Measurements from ENCODE around the gene DCTN5. TPM values are rescaled to one million over a fixed set of nuclear protein-coding genes. Genes with fewer than 3 reads are reported as not detected.
"Not testable (repeated sequence)": the region's sequence is repeated elsewhere in the genome, so short reads cannot be mapped to it uniquely, and the experiment has no call there.

DCTN5 gene
- total RNA-seq, 1 experiment from 2014 or later: 46.1 TPM

- DNase-seq (ENCODE audit: low read depth): no peak
These were observed 53.0 kb downstream of the DCTN5 start for GRCh38 chr16:23694265-23694643.

GRCh38 chr16:23694644-23695373 is 53.5 kb downstream of the DCTN5 start:
- DNase-seq (ENCODE audit: low read depth): peak; percentile 20

GRCh38 chr16:23695756-23696155 is 54.5 kb downstream of the DCTN5 start:
- DNase-seq (ENCODE audit: low read depth): no peak

GRCh38 chr16:23699100-23699499 is 57.8 kb downstream of the DCTN5 start:
- no peak for DNase-seq (ENCODE audit: low read depth)

GRCh38 chr16:23700093-23700492 is 58.8 kb downstream of the DCTN5 start:
- no peak for DNase-seq (ENCODE audit: low read depth)

GRCh38 chr16:23700509-23700908 is 59.2 kb downstream of the DCTN5 start:
- DNase-seq (ENCODE audit: low read depth): no peak

GRCh38 chr16:23701045-23701444 is 59.8 kb downstream of the DCTN5 start:
- no peak for DNase-seq (ENCODE audit: low read depth)

GRCh38 chr16:23702951-23703350 is 61.7 kb downstream of the DCTN5 start:
- DNase-seq (ENCODE audit: low read depth): no peak

- no peak for DNase-seq (ENCODE audit: low read depth)
These were observed 63.7 kb downstream of the DCTN5 start for GRCh38 chr16:23704772-23705516.

GRCh38 chr16:23705517-23705902 is 64.2 kb downstream of the DCTN5 start:
- no peak for DNase-seq (ENCODE audit: low read depth)

GRCh38 chr16:23706439-23706838 is 65.2 kb downstream of the DCTN5 start:
- no peak for DNase-seq (ENCODE audit: low read depth)

GRCh38 chr16:23709536-23709935 is 68.3 kb downstream of the DCTN5 start:
- no peak for DNase-seq (ENCODE audit: low read depth)

- DNase-seq (ENCODE audit: low read depth): no peak
These were observed 68.7 kb downstream of the DCTN5 start for GRCh38 chr16:23710008-23710407.

GRCh38 chr16:23710504-23710903 is 69.2 kb downstream of the DCTN5 start:
- no peak for DNase-seq (ENCODE audit: low read depth)

- DNase-seq (ENCODE audit: low read depth): no peak
These were observed 70.5 kb downstream of the DCTN5 start for GRCh38 chr16:23711785-23712184.

GRCh38 chr16:23712976-23713375 is 71.7 kb downstream of the DCTN5 start, which contains the start of gene ERN2:
TSS of gene ERN2 (minus strand) at chr16:23713222. CDS start at chr16:23713187, 35 bp downstream.
- DNase-seq (ENCODE audit: low read depth): no peak

- DNase-seq (ENCODE audit: low read depth): no peak
These were observed 75.2 kb downstream of the DCTN5 start for GRCh38 chr16:23716484-23716883.

GRCh38 chr16:23722613-23723240 is 81.5 kb downstream of the DCTN5 start:
- DNase-seq (ENCODE audit: low read depth): not testable (repeated sequence)

GRCh38 chr16:23724096-23724784 is 83.0 kb downstream of the DCTN5 start:
- no peak for DNase-seq (ENCODE audit: low read depth)

GRCh38 chr16:23724785-23725131 is 83.5 kb downstream of the DCTN5 start:
- no peak for DNase-seq (ENCODE audit: low read depth)

GRCh38 chr16:23726710-23727109 is 85.4 kb downstream of the DCTN5 start:
- no peak for DNase-seq (ENCODE audit: low read depth)
